ENCODE data around the gene ZNF888. TPM values are rescaled to one million over a fixed set of nuclear protein-coding genes. Genes with fewer than 3 reads are reported as not detected.
A peak's percentile ranks its signal among the peaks of the same experiment; 100 is the strongest.
"Not testable (repeated sequence)": the region's sequence is repeated elsewhere in the genome, so short reads cannot be mapped to it uniquely, and the experiment has no call there.

ZNF888 gene
- total RNA-seq, 1 donor from 2014 or later, result 0.43 TPM

DNA sequence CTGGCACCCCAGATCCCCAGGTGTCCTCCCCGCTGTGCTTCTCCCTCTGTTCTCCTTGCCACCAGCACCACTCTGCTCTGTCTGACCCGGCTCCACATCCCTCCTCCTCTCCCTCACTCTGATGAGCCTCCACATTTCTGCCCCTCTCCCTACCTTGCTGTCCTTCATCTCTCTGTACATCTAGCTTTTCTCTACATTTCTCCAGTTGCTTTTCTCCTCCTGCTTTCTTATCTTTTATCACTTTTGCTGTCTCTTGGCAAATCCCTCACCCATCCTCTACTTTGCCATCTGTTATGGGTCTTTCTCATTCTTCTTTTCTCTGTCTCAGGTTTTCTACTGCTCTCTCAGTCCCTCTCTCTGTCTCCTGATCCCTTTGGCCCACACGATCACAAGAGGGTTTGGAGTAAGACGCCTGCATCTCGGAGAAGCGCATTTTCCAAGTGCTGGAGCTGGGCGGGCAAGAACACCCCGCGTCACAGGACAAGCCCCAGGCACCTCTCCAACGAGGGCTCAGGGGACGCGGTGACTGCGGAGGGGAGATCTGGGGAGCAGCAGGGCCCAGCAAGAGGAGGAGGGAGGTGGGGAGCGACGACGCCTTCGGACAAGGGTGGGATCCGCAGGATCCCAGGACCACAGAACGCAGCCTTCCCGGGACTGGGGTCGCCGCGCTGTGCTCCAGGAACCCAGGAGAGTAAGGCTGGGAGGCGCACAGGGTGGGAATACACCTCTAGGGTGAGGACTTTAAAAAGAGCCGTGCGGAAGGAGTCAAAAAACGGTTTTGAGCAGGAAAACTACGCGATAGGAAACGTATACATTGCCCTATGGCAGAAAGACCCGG, 66.5 kb downstream of the ZNF888 start:
- Histone ChIP-seq H3K27ac (peak overlapping the region; percentile 57 to 75), H3K4me3 (peak overlapping the region; percentile 75 to 89), H3K36me3 (peaks cover 16 to 25% of the 10 kb centered on the region in 2 donors)
- not testable (repeated sequence) for H3K27me3 ChIP-seq; H3K9me3 ChIP-seq; DNase-seq (ENCODE audit: low spot score in 2 of 2); H3K4me1 ChIP-seq
- intact Hi-C loops (cut with DNase I), result loop anchor here (5.0 kb wide), 4 partner anchors 34 to 136 kb away; partner anchors contain the start of genes ZNF28 and ZNF600

Other genes with a start within 250 kb of the ZNF888 start
- 13.1 TPM for gene ZNF611, start 188.4 kb downstream of the ZNF888 start, total RNA-seq
- gene ZNF600, start 136.6 kb downstream of the ZNF888 start, total RNA-seq, result 4.8 TPM
- gene ZNF28, start 101.8 kb downstream of the ZNF888 start, total RNA-seq, result 78.0 TPM
- 5.2 TPM for gene ZNF468, start 65.8 kb downstream of the ZNF888 start, total RNA-seq
- not detected for gene ZNF320, start 25.8 kb downstream of the ZNF888 start, total RNA-seq
- 7.1 TPM for gene ZNF816, start 39.5 kb upstream of the ZNF888 start, total RNA-seq
- not detected for gene ERVV-1, start 90.5 kb upstream of the ZNF888 start, total RNA-seq
- not detected for gene ERVV-2, start 121.3 kb upstream of the ZNF888 start, total RNA-seq
- gene ZNF160, start 180.0 kb upstream of the ZNF888 start, total RNA-seq, result 124 TPM
- 1.3 TPM for gene ZNF415, start 209.5 kb upstream of the ZNF888 start, total RNA-seq
- gene ZNF347, start 235.6 kb upstream of the ZNF888 start, total RNA-seq, result 18.7 TPM

Measured in ascending aorta (tissue), 2 donors.